CD4-positive, alpha-beta T cell treated with Interleukin-15 for 4 hours (primary cell): ENCODE results near the gene SPOCK1.

Experiments
- DNase-seq: peaks from one replicate; pipeline ENCODE4 v3.0.0-alpha.2; 2020; ENCODE audit warnings: low spot score

The SPOCK1 gene

GRCh38 chr5:137328991-137329390 lies 170.1 kb downstream of the SPOCK1 start:
- DNase-seq, result no peak

GRCh38 chr5:137328463-137328862 lies 170.7 kb downstream of the SPOCK1 start:
- no peak for DNase-seq

GRCh38 chr5:137325721-137326120 lies 173.4 kb downstream of the SPOCK1 start:
- DNase-seq, result no peak

GRCh38 chr5:137320056-137321045 lies 178.8 kb downstream of the SPOCK1 start:
- peak; percentile 34 for DNase-seq

- DNase-seq, result no peak
These were observed 181.1 kb downstream of the SPOCK1 start for GRCh38 chr5:137318027-137318426.

GRCh38 chr5:137316346-137316736 lies 182.8 kb downstream of the SPOCK1 start:
- DNase-seq, result no peak

- no peak for DNase-seq
These were observed 183.4 kb downstream of the SPOCK1 start for GRCh38 chr5:137315534-137316345.

GRCh38 chr5:137315109-137315508 lies 184.0 kb downstream of the SPOCK1 start:
- DNase-seq, result no peak

GRCh38 chr5:137313526-137314175 lies 185.5 kb downstream of the SPOCK1 start:
- no peak for DNase-seq

GRCh38 chr5:137312011-137312410 lies 187.1 kb downstream of the SPOCK1 start:
- DNase-seq, result no peak

- DNase-seq, result no peak
These were observed 188.9 kb downstream of the SPOCK1 start for GRCh38 chr5:137310051-137310730.

GRCh38 chr5:137309290-137309689 lies 189.8 kb downstream of the SPOCK1 start:
- DNase-seq, result no peak

- no peak for DNase-seq
These were observed 190.8 kb downstream of the SPOCK1 start for GRCh38 chr5:137308311-137308710.

GRCh38 chr5:137306903-137307302 lies 192.2 kb downstream of the SPOCK1 start:
- DNase-seq, result no peak

GRCh38 chr5:137305971-137306602 lies 193.0 kb downstream of the SPOCK1 start:
- DNase-seq, result no peak

GRCh38 chr5:137304226-137304874 lies 194.8 kb downstream of the SPOCK1 start:
- no peak for DNase-seq

- no peak for DNase-seq
These were observed 195.6 kb downstream of the SPOCK1 start for GRCh38 chr5:137303509-137303908.

GRCh38 chr5:137300411-137301240 lies 198.5 kb downstream of the SPOCK1 start:
- DNase-seq, result no peak

GRCh38 chr5:137296213-137296781 lies 202.8 kb downstream of the SPOCK1 start:
- no peak for DNase-seq
